Articular chondrocyte of knee joint (primary cell): ENCODE data around the gene KRTAP9-7. TPM values are rescaled to one million over a fixed set of nuclear protein-coding genes. Genes with fewer than 3 reads are reported as not detected.

ENCODE experiments used
- small RNA-seq: library from RNA; depleted of rRNA; stranded (forward); fragments of <200 nt; gene quantifications from one replicate; pipeline ENCODE3, GENCODE V24; 2012
- total RNA-seq: library from RNA; depleted of rRNA; stranded (reverse); fragments of >200 nt; gene quantifications from 2 replicates; pipeline ENCODE4 v1.2.3, GENCODE V29; 2012

KRTAP9-7 gene, protein sequence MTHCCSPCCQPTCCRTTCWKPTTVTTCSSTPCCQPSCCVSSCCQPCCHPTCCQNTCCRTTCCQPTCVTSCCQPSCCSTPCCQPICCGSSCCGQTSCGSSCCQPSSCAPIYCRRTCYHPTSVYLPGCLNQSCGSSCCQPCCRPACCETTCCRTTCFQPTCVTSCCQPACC
- total RNA-seq: not detected in 2 replicates

DNA sequence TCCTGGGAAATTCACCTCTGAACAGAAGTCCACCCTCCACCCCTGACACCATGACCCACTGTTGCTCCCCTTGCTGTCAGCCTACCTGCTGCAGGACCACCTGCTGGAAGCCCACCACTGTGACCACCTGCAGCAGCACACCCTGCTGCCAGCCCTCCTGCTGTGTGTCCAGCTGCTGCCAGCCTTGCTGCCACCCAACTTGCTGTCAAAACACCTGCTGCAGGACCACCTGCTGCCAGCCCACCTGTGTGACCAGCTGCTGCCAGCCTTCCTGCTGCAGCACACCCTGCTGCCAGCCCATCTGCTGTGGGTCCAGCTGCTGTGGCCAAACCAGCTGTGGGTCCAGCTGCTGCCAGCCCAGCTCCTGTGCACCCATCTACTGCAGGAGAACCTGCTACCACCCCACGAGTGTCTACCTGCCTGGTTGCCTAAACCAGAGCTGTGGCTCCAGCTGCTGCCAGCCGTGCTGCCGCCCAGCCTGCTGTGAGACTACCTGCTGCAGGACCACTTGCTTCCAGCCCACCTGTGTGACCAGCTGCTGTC lies at the start of gene KRTAP9-7:
TSS of gene KRTAP9-7 (plus strand) at position 51 of the 543 bp plus-strand sequence. CDS start at position 51, 0 bp downstream.

DNA sequence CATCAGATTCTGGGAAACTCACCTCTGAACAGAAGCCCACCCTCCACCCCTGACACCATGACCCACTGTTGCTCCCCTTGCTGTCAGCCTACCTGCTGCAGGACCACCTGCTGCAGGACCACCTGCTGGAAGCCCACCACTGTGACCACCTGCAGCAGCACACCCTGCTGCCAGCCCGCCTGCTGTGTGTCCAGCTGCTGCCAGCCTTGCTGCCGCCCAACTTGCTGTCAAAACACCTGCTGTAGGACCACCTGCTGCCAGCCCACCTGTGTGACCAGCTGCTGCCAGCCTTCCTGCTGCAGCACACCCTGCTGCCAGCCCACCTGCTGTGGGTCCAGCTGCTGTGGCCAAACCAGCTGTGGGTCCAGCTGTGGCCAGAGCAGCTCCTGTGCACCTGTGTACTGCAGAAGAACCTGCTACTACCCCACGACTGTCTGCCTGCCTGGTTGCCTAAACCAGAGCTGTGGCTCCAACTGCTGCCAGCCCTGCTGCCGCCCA lies 48.9 kb upstream of the KRTAP9-7 start, which contains the start of gene KRTAP9-2:
TSS of gene KRTAP9-2 (plus strand) at position 51 of the 498 bp plus-strand sequence. CDS start at position 58, 7 bp downstream.

DNA sequence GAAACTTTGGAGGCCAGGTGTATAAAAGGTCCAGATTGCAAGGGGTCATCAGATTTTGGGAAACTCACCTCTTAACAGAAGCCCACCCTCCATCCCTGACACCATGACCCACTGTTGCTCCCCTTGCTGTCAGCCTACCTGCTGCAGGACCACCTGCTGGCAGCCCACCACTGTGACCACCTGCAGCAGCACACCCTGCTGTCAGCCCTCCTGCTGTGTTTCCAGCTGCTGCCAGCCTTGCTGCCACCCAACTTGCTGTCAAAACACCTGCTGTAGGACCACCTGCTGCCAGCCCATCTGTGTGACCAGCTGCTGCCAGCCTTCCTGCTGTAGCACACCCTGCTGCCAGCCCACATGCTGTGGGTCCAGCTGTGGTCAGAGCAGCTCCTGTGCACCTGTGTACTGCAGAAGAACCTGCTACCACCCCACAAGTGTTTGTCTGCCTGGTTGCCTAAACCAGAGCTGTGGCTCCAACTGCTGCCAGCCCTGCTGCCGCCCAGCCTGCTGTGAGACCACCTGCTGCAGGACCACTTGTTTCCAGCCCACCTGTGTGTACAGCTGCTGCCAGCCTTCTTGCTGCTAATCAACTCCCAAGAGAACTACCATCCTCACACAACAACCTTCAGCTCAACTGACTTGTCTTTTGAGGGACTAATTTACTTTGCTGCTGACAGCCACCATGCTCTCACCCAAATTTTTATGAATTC lies 42.9 kb upstream of the KRTAP9-7 start, which contains the start of gene KRTAP9-3:
TSS of gene KRTAP9-3 (plus strand) at position 51 of the 707 bp plus-strand sequence. CDS start at position 104, 53 bp downstream.

DNA sequence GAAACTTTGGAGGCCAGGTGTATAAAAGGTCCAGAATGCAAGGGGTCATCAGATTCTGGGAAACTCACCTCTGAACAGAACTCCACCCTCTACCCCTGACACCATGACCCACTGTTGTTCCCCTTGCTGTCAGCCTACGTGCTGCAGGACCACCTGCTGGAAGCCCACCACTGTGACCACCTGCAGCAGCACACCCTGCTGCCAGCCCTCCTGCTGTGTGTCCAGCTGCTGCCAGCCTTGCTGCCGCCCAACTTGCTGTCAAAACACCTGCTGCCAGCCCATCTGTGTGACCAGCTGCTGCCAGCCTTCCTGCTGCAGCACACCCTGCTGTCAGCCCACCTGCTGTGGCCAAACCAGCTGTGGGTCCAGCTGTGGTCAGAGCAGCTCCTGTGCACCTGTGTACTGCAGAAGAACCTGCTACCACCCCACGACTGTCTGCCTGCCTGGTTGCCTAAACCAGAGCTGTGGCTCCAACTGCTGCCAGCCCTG lies 37.5 kb upstream of the KRTAP9-7 start, which contains the start of gene KRTAP9-8:
TSS of gene KRTAP9-8 (plus strand) at position 51 of the 489 bp plus-strand sequence. CDS start at position 104, 53 bp downstream.

DNA sequence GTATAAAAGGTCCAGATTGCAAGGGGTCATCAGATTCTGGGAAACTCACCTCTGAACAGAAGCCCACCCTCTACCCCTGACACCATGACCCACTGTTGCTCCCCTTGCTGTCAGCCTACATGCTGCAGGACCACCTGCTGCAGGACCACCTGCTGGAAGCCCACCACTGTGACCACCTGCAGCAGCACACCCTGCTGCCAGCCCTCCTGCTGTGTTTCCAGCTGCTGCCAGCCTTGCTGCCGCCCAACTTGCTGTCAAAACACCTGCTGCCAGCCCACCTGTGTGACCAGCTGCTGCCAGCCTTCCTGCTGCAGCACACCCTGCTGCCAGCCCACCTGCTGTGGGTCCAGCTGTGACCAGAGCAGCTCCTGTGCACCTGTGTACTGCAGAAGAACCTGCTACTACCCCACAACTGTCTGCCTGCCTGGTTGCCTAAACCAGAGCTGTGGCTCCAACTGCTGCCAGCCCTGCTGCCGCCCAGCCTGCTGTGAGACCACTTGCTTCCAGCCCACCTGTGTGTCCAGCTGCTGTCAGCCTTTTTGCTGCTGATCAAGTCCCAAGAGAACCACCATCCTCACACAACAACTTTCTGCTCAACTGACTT lies 25.8 kb upstream of the KRTAP9-7 start, which contains the start of gene KRTAP9-4:
TSS of gene KRTAP9-4 (plus strand) at position 51 of the 604 bp plus-strand sequence. CDS start at position 85, 34 bp downstream.

DNA sequence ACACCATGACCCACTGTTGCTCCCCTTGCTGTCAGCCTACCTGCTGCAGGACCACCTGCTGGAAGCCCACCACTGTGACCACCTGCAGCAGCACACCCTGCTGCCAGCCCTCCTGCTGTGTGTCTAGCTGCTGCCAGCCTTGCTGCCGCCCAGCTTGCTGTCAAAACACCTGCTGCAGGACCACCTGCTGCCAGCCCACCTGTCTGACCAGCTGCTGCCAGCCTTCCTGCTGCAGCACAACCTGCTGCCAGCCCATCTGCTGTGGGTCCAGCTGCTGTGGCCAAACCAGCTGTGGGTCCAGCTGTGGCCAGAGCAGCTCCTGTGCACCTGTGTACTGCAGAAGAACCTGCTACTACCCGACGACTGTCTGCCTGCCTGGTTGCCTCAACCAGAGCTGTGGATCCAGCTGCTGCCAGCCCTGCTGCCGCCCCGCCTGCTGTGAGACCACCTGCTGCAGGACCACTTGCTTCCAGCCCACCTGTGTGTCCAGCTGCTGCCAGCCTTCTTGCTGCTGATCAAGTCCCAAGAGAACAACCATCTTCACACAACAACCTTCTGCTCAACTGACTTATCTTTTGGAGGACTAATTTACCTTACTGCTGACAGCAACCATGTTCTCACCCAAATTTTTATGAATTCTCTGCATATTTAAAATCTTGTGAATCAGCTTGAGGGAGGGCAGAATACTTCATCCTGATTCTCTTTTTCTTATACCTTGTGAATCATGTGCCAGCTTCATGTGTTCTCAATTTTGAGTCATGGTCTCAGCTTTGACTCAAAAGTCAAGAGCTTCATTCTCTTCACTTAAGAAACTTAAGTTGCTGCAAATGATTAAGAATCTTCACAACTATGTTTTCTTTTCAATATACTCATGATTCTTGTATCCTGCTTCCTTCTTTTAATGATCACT lies 19.9 kb upstream of the KRTAP9-7 start, which contains the start of gene KRTAP9-9:
TSS of gene KRTAP9-9 (plus strand) at position 4 of the 910 bp plus-strand sequence.

DNA sequence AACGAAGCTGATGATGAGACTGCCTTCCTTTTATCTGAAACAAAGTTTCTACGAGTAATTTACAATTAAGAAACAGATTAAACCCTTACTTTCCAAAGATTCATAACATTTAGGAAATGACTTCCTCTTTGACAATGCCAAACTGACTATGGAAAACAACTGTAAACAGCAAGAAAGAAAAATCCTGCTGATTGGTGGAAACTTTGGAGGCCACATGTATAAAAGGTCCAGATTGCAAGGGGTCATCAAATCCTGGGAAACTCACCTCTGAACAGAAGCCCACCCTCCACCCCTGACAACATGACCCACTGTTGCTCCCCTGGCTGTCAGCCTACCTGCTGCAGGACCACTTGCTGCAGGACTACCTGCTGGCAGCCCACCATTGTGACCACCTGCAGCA lies 10.4 kb upstream of the KRTAP9-7 start, which contains the start of gene KRTAP9-6:
TSS of gene KRTAP9-6 (plus strand) at position 301 of the 400 bp plus-strand sequence. CDS start at position 301, 0 bp downstream.

DNA sequence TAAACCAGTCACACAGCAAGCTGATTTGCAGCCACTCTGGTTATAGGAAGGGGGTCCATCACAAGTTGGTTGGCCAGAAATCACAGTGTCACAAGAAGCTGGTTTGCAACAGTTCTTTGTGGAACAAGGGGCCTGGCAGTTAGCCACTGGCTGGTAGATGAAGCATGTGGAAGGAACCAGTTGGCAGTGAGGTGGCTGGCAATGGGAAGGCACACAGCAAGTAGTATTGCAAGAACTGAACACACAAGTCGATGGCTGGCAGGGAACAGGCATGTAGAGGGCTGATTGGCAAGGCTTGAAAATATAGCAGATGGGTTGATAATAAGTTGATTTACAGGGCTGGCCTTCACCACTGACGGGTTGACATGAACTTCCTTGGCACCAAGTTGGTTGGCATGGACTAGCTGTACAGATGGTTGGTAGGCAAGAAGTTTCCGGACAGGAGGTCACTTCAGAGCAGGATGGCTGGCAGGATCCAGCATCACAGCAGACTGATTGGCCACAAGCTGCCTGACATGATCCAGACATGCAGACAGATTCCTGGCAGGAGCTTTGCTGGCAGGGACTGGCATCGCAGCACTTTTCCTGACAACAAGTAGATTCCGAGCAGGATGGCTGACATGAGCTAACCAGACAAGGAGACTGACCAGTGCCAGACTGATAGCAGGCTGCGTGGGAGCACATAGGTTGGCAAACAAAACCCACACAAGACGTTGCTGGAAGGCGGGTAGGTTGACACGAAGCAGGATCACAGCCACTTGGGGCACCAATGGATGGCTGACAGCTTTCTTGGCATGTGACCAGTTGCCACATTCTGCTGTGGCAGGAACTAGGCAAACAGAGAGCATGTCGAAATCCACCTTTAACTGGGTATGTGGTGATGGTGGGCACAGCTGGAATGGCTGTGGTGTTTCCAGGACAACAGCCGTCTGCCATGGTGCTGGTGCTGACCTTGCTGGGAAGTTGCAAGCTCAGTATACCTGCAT lies 26.7 kb downstream of the KRTAP9-7 start, which contains the start of gene KRTAP29-1:
TSS of gene KRTAP29-1 (minus strand) at position 936 of the 986 bp plus-strand sequence. CDS start at position 936, 0 bp downstream.

DNA sequence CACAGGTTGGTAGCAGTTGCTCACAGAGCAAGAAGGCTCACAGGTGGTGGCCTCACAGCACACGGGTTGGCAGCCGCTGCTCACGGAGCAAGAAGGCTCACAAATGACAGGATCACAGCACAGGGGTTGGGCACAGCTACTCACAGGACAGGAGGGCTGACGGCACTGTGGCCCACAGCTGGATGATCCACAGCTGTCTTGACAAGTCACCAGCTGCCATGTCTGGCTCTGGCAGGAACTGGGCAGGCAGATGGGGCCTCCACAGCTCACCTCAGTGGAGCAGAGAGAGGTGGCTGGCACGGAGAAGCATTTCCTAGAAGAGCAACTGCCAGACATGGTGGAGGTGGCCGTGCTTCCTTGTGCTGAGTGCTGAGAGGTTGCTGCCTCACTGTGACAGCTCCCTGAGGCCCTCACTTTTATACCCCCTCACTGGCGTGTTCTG lies 33.4 kb downstream of the KRTAP9-7 start, which contains the start of gene KRTAP16-1:
TSS of gene KRTAP16-1 (minus strand) at position 392 of the 442 bp plus-strand sequence. CDS start at position 336, 56 bp downstream.

DNA sequence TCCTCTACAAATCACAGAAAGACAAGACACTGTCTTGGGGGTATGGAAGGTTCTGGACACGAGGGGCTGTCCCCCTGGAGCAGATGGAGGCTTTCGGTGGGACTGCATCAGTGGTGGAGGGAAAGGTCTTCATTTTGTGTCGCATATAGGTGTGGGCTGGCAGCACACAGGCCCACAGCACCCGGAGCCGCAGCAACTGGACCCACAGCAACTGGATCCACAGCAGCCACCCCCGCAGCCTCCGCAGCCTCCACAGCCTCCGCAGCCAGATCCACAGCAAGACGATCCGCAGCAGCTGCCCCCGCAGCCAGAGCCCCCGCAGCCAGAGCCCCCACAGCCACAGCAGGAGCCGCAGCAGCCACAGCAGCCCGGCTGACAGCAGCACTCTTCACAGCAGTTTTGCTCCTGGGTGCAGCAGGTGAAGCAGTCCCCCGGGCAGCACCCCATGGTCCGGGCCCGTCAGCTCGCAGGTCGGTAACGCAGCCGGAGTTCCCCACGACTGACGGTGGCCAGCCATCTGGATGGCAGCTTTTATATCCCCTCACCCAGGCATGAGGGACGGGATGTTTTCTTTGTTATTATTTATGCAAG lies 39.8 kb downstream of the KRTAP9-7 start, which contains the start of gene KRTAP17-1:
TSS of gene KRTAP17-1 (minus strand) at position 507 of the 591 bp plus-strand sequence. CDS start at position 447, 60 bp downstream.

Small RNA genes within 50 kb of the gene (small RNA-seq; reads per million reads assigned to genes)
- gene KRTAP9-10P: not detected

Other genes starting within 250 kb of the KRTAP9-7 start
- gene KRTAP1-5, start 248.5 kb upstream of the KRTAP9-7 start, total RNA-seq: 1.3 and 11.6 TPM in 2 replicates
- gene KRTAP1-4, start 245.5 kb upstream of the KRTAP9-7 start, total RNA-seq: not detected in 2 replicates
- not detected in 2 replicates for gene KRTAP1-3, start 240.8 kb upstream of the KRTAP9-7 start, total RNA-seq
- gene KRTAP1-1, start 234.2 kb upstream of the KRTAP9-7 start, total RNA-seq: not detected in 2 replicates
- not detected in 2 replicates for gene KRTAP2-1, start 228.4 kb upstream of the KRTAP9-7 start, total RNA-seq
- not detected in 2 replicates for gene KRTAP2-2, start 220.5 kb upstream of the KRTAP9-7 start, total RNA-seq
- gene KRTAP2-3, start 215.6 kb upstream of the KRTAP9-7 start, total RNA-seq: 0.26 and 1.1 TPM in 2 replicates
- gene KRTAP2-4, start 209.8 kb upstream of the KRTAP9-7 start, total RNA-seq: not detected in 2 replicates
- gene KRTAP4-7, start 191.5 kb upstream of the KRTAP9-7 start, total RNA-seq: not detected in 2 replicates
- not detected in 2 replicates for gene KRTAP4-8, start 177.6 kb upstream of the KRTAP9-7 start, total RNA-seq
- gene KRTAP4-16, start 173.5 kb upstream of the KRTAP9-7 start, total RNA-seq: not detected in 2 replicates
- not detected in 2 replicates for gene KRTAP4-9, start 170.3 kb upstream of the KRTAP9-7 start, total RNA-seq
- gene KRTAP4-11, start 157.3 kb upstream of the KRTAP9-7 start, total RNA-seq: not detected in 2 replicates
- gene KRTAP4-12, start 151.5 kb upstream of the KRTAP9-7 start, total RNA-seq: not detected in 2 replicates
- gene KRTAP4-6, start 135.2 kb upstream of the KRTAP9-7 start, total RNA-seq: not detected in 2 replicates
- gene KRTAP4-5, start 125.9 kb upstream of the KRTAP9-7 start, total RNA-seq: not detected in 2 replicates
- gene KRTAP4-4, start 115.0 kb upstream of the KRTAP9-7 start, total RNA-seq: not detected in 2 replicates
- gene KRTAP4-3, start 107.5 kb upstream of the KRTAP9-7 start, total RNA-seq: not detected in 2 replicates
- gene KRTAP4-2, start 97.5 kb upstream of the KRTAP9-7 start, total RNA-seq: not detected in 2 replicates
- not detected in 2 replicates for gene KRTAP4-1, start 90.8 kb upstream of the KRTAP9-7 start, total RNA-seq
- not detected in 2 replicates for gene KRTAP9-1, start 85.8 kb upstream of the KRTAP9-7 start, total RNA-seq
- gene KRTAP9-2, start 49.0 kb upstream of the KRTAP9-7 start, total RNA-seq: not detected in 2 replicates
- gene KRTAP9-3, start 43.2 kb upstream of the KRTAP9-7 start, total RNA-seq: not detected in 2 replicates
- gene KRTAP9-8, start 37.7 kb upstream of the KRTAP9-7 start, total RNA-seq: not detected in 2 replicates
- not detected in 2 replicates for gene KRTAP9-4, start 26.0 kb upstream of the KRTAP9-7 start, total RNA-seq
- not detected in 2 replicates for gene KRTAP9-9, start 20.3 kb upstream of the KRTAP9-7 start, total RNA-seq
- not detected in 2 replicates for gene KRTAP9-6, start 10.3 kb upstream of the KRTAP9-7 start, total RNA-seq
- gene KRTAP29-1, start 27.2 kb downstream of the KRTAP9-7 start, total RNA-seq: not detected in 2 replicates
- gene KRTAP16-1, start 33.6 kb downstream of the KRTAP9-7 start, total RNA-seq: not detected in 2 replicates
- not detected in 2 replicates for gene KRTAP17-1, start 40.0 kb downstream of the KRTAP9-7 start, total RNA-seq
- not detected in 2 replicates for gene KRT33A, start 75.1 kb downstream of the KRTAP9-7 start, total RNA-seq
- not detected in 2 replicates for gene KRT33B, start 94.1 kb downstream of the KRTAP9-7 start, total RNA-seq
- gene KRT34, start 106.6 kb downstream of the KRTAP9-7 start, total RNA-seq: 0.13 TPM in 1 of 2 replicates, not detected in the other
- not detected in 2 replicates for gene KRT31, start 121.9 kb downstream of the KRTAP9-7 start, total RNA-seq
- gene KRT37, start 148.9 kb downstream of the KRTAP9-7 start, total RNA-seq: not detected in 2 replicates
- gene KRT38, start 165.3 kb downstream of the KRTAP9-7 start, total RNA-seq: not detected in 2 replicates
- gene KRT32, start 191.7 kb downstream of the KRTAP9-7 start, total RNA-seq: not detected in 2 replicates
- gene KRT35, start 205.5 kb downstream of the KRTAP9-7 start, total RNA-seq: not detected in 2 replicates
- gene KRT36, start 214.2 kb downstream of the KRTAP9-7 start, total RNA-seq: not detected in 2 replicates
- not detected in 2 replicates for gene KRT13, start 229.9 kb downstream of the KRTAP9-7 start, total RNA-seq
- 0.11 TPM in 1 of 2 replicates, not detected in the other for gene KRT15, start 243.2 kb downstream of the KRTAP9-7 start, total RNA-seq